Measurements from ENCODE around the gene CFAP74. TPM values are rescaled to one million over a fixed set of nuclear protein-coding genes. Genes with fewer than 3 reads are reported as not detected.

CFAP74 gene
- total RNA-seq, 3 donors from 2014 or later = 0.29 to 0.98 TPM; not detected in 1

DNA sequence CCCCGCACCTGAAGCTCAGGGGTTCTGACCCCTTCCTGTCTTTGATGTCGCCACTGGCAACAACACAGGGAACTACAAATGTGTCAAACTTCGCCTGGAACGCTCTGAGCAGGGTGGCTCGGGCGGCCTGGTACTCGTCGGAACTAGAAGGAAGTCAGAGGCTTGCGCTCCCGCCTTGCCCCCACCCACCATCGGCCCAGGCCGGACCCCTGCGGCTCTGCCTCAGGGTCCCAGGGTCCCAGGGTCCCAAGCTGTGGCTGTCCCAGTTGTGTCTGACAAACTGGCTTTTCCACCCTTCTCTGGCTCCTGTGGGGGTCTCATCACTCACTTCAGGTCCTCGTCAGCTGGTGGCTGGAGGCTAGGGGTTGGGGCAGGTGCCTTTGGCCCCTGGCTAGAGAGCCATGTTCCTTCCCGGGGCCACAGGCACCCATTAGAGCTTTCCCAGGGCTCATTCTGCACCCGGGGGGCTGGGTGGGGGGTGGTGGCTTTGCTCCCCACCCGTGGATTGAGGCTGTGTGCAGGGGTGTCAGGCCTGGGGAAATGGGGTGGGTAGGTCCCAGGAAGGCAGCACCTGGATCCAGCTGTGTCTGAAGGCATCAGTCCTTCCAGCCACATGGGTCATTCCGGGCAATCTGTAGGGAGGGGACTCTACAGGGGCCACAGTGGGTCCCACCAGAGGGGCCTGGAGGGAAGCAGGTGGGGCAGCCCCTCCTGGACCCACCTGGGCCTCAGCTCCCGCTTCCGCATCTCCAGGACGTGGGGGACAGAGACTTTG lies 76.5 kb downstream of the CFAP74 start:
- Histone ChIP-seq H3K27me3 (no peaks in the 10 kb centered on the region), H3K4me1 (no peaks in the 10 kb centered on the region), H3K4me3 (no peak overlapping the region), H3K9me3 (no peaks in the 10 kb centered on the region), H3K36me3 (no peaks in the 10 kb centered on the region), H3K27ac (no peak overlapping the region)
- intact Hi-C loops (cut with DNase I; ENCODE audit: low total_unique reads) = no loop called here
- no peak for TF ChIP-seq POLR2A (IDR thresholded peaks at IDR 0.05)
- DNase-seq (ENCODE audit: low spot score in 2 of 2) = no peak

- Histone ChIP-seq H3K27me3 (no peaks in the 10 kb centered on the region), H3K4me1 (no peaks in the 10 kb centered on the region), H3K9me3 (no peaks in the 10 kb centered on the region), H3K36me3 (no peaks in the 10 kb centered on the region), H3K27ac (no peak overlapping the region), H3K4me3 (no peak overlapping the region)
- intact Hi-C loops (cut with DNase I; ENCODE audit: low total_unique reads) = no loop called here
- TF ChIP-seq POLR2AphosphoS5 (IDR thresholded peaks at IDR 0.05) (no peak), POLR2A (IDR thresholded peaks at IDR 0.05) (no peak)
- TF ChIP-seq, protein P1, sequence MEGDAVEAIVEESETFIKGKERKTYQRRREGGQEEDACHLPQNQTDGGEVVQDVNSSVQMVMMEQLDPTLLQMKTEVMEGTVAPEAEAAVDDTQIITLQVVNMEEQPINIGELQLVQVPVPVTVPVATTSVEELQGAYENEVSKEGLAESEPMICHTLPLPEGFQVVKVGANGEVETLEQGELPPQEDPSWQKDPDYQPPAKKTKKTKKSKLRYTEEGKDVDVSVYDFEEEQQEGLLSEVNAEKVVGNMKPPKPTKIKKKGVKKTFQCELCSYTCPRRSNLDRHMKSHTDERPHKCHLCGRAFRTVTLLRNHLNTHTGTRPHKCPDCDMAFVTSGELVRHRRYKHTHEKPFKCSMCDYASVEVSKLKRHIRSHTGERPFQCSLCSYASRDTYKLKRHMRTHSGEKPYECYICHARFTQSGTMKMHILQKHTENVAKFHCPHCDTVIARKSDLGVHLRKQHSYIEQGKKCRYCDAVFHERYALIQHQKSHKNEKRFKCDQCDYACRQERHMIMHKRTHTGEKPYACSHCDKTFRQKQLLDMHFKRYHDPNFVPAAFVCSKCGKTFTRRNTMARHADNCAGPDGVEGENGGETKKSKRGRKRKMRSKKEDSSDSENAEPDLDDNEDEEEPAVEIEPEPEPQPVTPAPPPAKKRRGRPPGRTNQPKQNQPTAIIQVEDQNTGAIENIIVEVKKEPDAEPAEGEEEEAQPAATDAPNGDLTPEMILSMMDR (IDR thresholded peaks at IDR 0.05) = no peak
- no peak for DNase-seq (ENCODE audit: low spot score in 2 of 2)
These were observed 77.2 kb downstream of the CFAP74 start for GRCh38 chr1:1926346-1926811.

DNA sequence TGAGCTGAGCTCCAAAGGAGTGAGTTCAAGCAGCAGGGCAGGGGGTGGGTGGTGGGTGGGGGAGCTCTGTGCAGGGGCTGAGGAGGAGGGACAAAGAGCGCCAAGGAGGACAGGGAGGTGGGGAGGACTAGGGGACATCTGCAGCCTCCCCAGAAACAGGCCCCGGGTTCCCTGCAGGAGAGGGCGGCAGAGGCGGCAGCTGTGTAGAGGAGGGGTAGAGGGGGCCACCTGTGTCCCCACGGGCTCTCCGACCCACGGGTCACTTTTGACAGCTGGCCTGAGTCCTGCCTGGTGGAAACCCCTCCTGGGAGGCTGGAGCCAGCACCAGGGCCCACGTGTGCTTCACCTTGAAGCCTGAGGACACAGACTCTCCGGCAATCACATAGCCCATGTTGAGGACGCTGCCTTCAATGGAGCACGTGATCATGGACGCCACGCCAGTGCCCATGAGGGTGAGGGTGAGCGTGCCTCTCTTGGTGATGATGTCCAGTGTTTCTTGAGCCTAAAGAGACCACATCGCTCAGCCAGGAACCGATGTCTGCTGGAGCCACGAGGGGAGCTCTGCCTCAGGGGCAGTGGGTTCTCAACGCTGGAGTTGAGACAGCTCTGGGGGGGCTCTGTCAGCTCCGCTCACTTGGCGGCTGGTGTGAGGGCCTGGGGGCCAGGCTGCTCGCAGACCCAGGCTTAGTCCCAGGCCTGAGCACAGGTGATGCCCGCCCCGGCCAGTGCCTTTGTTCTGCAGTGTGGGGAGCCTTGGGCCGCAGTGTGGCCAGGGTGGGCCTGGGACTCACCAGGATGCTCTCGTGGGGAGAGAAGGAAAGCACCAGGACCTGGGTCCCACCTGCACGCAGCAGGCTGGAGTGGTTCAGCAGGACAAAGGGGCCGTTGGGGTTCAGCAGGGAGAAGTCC lies 77.9 kb downstream of the CFAP74 start:
- no peak for DNase-seq (ENCODE audit: low spot score in 2 of 2)
- no peaks in the 10 kb centered on the region for H3K9me3 ChIP-seq
- H3K27me3 ChIP-seq = no peaks in the 10 kb centered on the region
- no peaks in the 10 kb centered on the region for H3K36me3 ChIP-seq
- no peak overlapping the region for H3K27ac ChIP-seq
- TF ChIP-seq POLR2A (IDR thresholded peaks at IDR 0.05) (no peak), POLR2AphosphoS5 (IDR thresholded peaks at IDR 0.05) (no peak)
- TF ChIP-seq, protein P1 (IDR thresholded peaks at IDR 0.05) = no peak
- H3K4me1 ChIP-seq = no peaks in the 10 kb centered on the region
- H3K4me3 ChIP-seq = no peak overlapping the region
- intact Hi-C loops (cut with DNase I; ENCODE audit: low total_unique reads) = no loop called here

GRCh38 chr1:1924849-1925248 lies 78.7 kb downstream of the CFAP74 start:
- no peak for TF ChIP-seq POLR2A (IDR thresholded peaks at IDR 0.05)
- no peak for TF ChIP-seq POLR2AphosphoS5 (IDR thresholded peaks at IDR 0.05)
- TF ChIP-seq, protein P1 (IDR thresholded peaks at IDR 0.05) = no peak
- intact Hi-C loops (cut with DNase I; ENCODE audit: low total_unique reads) = no loop called here
- H3K4me1 ChIP-seq = no peaks in the 10 kb centered on the region
- no peaks in the 10 kb centered on the region for H3K9me3 ChIP-seq
- H3K4me3 ChIP-seq = no peak overlapping the region
- H3K27me3 ChIP-seq = no peaks in the 10 kb centered on the region
- H3K27ac ChIP-seq = no peak overlapping the region
- no peaks in the 10 kb centered on the region for H3K36me3 ChIP-seq
- DNase-seq (ENCODE audit: low spot score in 2 of 2) = no peak

DNA sequence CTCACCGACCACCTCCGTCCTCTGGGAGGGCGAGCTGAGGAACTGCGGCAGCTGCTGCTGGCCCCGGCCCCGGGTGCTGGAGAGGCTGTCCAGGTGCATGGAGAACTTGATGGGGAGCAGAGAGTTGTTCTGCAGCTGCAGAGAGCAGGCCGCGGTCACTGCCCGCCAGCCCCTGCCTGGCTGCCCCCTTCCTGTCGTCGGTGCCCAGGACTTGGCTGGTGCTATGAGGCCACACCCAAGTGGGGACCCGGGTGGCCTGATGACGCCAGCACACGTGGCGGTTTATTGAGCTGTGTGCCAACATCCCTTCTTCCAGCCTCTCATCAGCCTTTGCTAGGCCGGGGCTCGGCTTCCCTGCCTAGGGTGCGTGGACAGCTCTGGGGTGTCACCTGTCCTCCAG lies 79.2 kb downstream of the CFAP74 start:
- Histone ChIP-seq H3K4me1 (no peaks in the 10 kb centered on the region), H3K27ac (no peak overlapping the region), H3K4me3 (no peak overlapping the region), H3K27me3 (no peaks in the 10 kb centered on the region), H3K36me3 (no peaks in the 10 kb centered on the region), H3K9me3 (no peaks in the 10 kb centered on the region)
- no peak for DNase-seq (ENCODE audit: low spot score in 2 of 2)
- TF ChIP-seq POLR2A (IDR thresholded peaks at IDR 0.05) (no peak), POLR2AphosphoS5 (IDR thresholded peaks at IDR 0.05) (no peak)
- TF ChIP-seq, protein P1 (IDR thresholded peaks at IDR 0.05) = no peak
- intact Hi-C loops (cut with DNase I; ENCODE audit: low total_unique reads) = no loop called here
